Ramos (cell line): ENCODE data around the gene DAND5.

Source experiments
- in situ Hi-C: fragments of 300-500 bp; cut with MboI; formaldehyde crosslinking; loops from one replicate; pipeline ENCODE4 v1.14.3; 2022; ENCODE audit warnings: low sequenced_read_pairs; ENCODE audit not compliant: unreplicated experiment

Gene DAND5

GRCh38 chr19:13006431-13007281 is 37.3 kb downstream of the DAND5 start:
- in situ Hi-C loops, result no loop called here

GRCh38 chr19:13007292-13008045 is 38.1 kb downstream of the DAND5 start:
- in situ Hi-C loops, result no loop called here

GRCh38 chr19:13008926-13009787 is 39.8 kb downstream of the DAND5 start:
- in situ Hi-C loops, result no loop called here

- in situ Hi-C loops, result no loop called here
Measured at GRCh38 chr19:13010038-13010991, 40.9 kb downstream of the DAND5 start.

GRCh38 chr19:13010992-13011652 is 41.7 kb downstream of the DAND5 start:
- in situ Hi-C loops, result no loop called here

- in situ Hi-C loops, result no loop called here
Measured at GRCh38 chr19:13011653-13012389, 42.4 kb downstream of the DAND5 start.

GRCh38 chr19:13012390-13012689 is 43.0 kb downstream of the DAND5 start:
- in situ Hi-C loops, result no loop called here

- in situ Hi-C loops, result no loop called here
Measured at GRCh38 chr19:13012690-13013608, 43.6 kb downstream of the DAND5 start.

- in situ Hi-C loops, result no loop called here
Measured at GRCh38 chr19:13013649-13014048, 44.3 kb downstream of the DAND5 start.

- in situ Hi-C loops, result no loop called here
Measured at GRCh38 chr19:13014101-13014920, 44.9 kb downstream of the DAND5 start.

GRCh38 chr19:13014921-13015280 is 45.5 kb downstream of the DAND5 start:
- in situ Hi-C loops, result no loop called here

GRCh38 chr19:13015361-13016223 is 46.2 kb downstream of the DAND5 start:
- in situ Hi-C loops, result no loop called here

- in situ Hi-C loops, result no loop called here
Measured at GRCh38 chr19:13016245-13016627, 46.9 kb downstream of the DAND5 start.

GRCh38 chr19:13016628-13017305 is 47.4 kb downstream of the DAND5 start:
- in situ Hi-C loops, result no loop called here

- in situ Hi-C loops, result no loop called here
Measured at GRCh38 chr19:13017306-13018034, 48.1 kb downstream of the DAND5 start.
